AG20443 (cell line): ENCODE measurements around the gene C5orf58.

Experiments used
- DNase-seq: peaks from one replicate; pipeline ENCODE4 v3.0.0; 2012; ENCODE audit warnings: low spot score, mixed read lengths

The C5orf58 gene

DNA sequence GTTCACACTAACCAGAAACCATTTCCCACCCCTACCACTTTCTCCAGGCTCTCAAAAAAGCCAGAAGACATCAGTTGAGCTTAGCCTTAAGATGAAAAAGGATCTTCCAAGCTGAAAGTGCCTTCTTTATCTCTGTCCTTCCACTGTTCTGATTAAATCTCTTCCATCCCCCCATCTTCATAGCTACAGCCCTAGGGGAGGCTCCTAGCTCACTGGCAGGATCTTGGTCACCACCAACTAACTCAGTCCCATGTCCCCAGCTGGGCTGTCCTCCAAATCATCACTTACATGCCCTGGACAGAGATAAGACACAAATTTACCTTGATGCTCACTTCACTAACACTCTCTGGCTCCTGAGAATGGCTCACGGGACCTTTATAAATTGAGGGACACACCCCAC lies 50.5 kb downstream of the C5orf58 start:
- DNase-seq, result no peak

DNA sequence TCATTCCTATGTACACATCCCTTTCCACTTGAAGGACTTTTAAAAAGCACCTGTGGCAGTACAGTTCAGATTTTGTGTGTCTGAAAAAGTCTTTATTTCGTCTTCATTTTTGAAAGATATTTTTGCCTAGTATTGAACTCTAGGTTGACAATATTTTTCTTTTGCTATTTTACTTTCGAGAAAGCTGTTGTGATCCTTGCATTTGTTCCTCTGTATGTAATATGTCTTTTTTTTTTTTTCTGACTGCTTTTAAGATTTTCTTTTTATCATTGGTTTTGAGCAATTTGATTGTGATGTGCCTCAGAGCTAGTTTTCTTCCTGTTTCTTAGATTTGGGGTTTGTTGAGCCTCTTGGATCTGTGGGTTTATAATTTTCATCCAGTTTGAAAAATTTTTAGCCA lies 51.4 kb downstream of the C5orf58 start:
- no peak for DNase-seq

DNA sequence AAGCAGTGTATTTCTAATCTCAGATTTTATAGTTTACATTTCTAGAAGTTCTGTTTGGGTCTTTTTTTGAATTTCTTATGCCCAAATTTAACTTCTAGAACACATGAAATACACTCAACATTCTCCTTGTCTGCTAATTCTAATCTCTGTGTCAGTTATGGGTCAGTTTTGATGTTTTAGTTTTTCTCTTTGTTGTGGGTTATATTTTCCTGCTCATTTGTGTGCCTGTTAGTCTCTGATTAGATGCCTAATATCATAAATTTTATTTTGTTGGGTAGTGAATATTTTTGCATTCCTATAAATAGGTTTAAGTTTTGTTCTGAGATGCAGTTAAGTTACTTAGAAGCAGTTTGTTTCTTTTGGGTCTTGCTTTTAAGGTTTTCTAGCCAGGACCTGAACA lies 52.4 kb downstream of the C5orf58 start:
- no peak for DNase-seq

- no peak for DNase-seq
Measured at GRCh38 chr5:170286386-170286925, 53.7 kb downstream of the C5orf58 start.

DNA sequence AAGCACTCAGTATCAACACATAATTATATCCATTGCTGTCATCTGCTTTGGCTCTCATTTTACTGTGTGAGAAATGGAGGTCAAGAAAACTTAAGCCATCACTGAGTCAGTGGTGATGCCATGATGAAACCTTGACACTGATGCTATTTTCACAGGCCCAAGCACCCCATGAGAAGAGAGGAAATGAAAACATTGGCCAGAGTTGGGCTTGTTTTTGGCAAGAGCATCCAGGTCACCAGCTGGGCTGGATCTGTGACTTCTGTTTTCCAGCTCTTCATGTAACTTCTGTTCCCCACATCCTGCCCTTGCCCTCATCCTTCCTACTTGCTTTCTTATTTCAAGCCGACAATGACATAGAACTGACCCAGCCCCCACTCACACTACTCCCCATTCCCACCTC lies 54.7 kb downstream of the C5orf58 start:
- no peak for DNase-seq

DNA sequence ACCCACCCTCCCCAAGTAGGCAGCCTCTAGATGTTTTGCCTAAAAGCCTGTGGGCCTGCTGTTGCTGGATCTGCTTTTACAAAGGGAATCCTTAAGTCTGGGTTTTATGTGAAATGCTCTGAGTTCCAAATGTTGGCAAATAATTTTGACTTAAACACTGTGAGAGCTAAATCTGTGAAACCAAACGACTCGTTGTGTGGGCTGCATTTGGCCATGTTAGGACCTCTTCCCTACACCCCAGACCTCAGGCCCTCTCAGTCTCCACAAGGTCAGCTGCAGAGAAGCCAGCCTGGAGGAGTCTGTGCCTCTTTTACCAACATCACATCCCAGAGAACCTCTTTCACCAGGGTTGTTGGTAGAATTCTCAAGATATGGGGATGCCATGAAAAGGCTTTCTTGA lies 55.4 kb downstream of the C5orf58 start:
- no peak for DNase-seq

GRCh38 chr5:170288551-170288950 lies 55.8 kb downstream of the C5orf58 start:
- DNase-seq, result no peak

- no peak for DNase-seq
Measured at GRCh38 chr5:170289121-170289520, 56.3 kb downstream of the C5orf58 start.

DNA sequence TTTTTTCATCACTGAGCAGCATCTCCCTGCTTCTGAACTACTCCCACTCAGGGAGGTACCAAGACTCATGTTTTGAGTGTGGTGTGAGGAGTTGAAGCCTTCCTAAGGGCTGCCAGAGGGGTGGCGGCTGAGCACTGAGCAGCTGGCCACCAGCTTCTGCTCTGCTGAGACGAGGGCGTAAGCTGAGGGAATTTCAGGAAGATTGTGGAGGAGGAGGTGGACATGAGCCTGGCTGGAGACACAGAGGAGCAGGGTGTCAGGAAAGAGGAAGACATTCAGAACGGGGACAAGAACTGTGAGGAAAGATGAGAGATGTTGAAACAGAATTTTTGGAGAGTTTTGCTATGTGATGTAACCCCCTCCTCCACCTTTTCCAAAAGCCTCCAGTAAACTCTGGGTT lies 57.0 kb downstream of the C5orf58 start:
- DNase-seq, result no peak

DNA sequence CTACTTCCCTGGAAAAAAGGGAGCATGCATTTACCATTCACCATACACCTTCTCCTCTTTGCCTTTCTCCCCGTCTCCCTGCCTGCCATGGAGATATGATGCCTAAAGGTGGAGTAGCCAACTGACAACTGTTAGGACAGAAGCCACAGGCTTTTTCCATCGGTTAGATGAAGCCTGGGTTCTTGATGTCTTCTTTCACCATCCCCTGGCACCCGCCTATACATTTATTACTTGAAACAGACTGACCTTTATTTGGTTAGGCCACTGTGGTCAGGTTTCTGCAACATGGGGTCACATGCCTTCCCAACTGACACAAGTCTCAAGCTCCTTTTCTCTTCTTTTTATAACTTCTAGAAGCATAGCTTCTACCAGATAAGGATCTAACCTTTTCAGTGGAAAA lies 57.7 kb downstream of the C5orf58 start:
- no peak for DNase-seq

DNA sequence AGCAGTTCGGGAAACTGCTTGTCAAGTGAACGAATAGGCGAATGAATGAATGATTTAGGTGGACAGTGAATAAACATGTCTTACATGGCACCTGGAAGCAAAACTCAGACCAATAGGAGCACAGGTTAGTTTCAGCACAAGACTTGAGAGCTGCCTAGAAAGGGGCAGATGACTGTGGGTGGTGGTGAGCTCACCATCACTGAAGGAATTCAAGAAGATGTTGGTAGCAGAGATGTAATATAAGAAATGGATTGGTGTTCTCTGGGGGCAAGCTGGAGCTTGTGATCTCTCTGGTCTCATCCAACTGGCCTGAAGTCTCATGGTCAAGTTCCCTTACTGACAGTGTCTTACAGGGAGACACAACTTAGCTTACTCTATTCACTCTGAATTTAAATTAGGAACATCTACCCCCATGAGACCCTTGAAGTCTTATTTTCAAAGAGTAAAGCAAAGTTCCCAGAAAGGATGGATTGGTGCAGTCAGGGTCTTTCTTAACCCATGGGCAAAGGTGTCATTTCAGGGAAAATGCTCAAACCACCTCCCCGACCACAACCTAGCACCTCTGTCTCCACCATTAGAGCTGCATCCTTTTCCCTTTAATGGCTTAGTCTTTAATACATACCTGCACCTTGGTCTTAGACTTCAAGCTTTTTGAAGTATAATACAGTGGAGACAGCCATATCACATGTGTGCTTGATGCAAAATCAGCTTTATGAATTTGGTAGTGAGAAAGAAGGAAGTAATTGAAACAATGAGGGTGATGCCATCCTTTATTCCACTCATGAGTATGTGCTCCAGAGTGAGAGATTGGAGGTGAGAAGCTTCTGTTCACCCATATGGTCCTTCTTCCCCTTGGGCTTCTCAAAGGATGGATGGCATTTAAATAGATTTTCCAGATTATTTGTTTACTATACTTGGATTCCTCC lies 59.7 kb downstream of the C5orf58 start:
- no peak for DNase-seq

DNA sequence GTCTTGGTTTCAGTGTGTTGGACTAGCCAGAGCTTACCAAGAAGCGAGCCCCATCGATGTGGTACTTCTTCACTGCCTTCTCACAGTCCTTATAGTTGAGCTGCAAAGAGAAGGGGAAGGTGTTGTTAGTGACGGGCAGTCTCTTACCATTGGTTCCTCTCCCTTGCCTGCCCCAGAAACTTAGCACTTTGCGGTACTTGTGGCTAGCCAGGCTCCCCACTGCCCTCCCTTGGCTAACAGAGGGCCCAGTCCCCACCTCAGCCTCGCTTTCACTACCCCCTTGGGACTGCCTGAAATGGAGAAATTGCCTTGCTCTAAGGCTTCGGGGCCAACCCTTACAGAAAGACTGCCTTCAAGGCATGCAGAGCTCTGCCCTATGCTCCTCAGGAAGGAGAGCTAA lies 60.5 kb downstream of the C5orf58 start:
- DNase-seq, result no peak

DNA sequence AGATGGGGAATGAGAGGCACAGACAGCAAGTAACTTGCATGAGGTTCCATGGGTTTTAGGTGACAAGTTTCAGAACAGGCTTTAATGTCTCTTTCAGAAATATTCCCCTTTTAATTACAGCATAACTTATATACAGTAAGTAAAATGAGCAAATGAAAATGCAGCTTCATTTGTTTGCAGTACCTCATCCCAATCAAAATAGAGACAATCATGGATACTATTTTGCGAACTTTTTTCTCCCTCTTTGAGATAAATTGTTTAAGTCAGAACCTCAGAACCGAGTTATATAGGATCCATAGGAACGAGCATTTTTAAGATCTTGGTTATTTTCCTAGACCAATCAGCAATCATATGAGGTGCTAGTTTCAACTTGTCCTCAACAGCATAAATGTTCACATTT lies 61.3 kb downstream of the C5orf58 start:
- no peak for DNase-seq

DNA sequence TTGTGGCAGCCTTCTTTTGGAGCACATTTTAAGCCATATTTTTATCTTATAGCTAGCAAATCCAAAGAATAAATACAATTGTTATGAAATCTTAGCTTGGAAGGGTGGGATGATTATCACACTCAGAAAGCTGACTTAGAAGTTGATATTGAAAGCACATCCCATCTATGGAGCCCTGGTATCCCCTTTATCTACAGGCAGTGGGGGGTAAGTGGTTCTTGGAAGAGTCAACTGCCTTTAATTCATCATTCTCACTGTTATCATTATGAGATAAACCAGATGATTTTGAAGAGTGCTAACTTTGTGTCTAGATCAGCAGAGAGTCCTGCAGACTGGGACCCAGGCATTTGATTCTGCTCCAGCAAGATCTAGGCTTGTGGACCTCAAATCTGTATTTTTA lies 61.8 kb downstream of the C5orf58 start:
- DNase-seq, result no peak
